AG09309 (cell line): ENCODE results near the gene PRPH2.

Experiments used
- DNase-seq: peaks from one replicate; pipeline ENCODE4 v3.0.0-alpha.2; 2010; ENCODE audit warnings: low read depth
- H3K4me3 ChIP-seq: 2 replicates; pipeline ENCODE4 v1.5.1; 2011; ENCODE audit warnings: mild to moderate bottlenecking, low read depth, low read length, moderate library complexity; ENCODE audit not compliant: control insufficient read depth
- TF ChIP-seq, protein P1 (sequence below): IDR thresholded peaks from 2 replicates; pipeline ENCODE4 v1.5.1; 2011; ENCODE audit warnings: mild to moderate bottlenecking, low read depth, low read length, inconsistent platforms; ENCODE audit not compliant: insufficient read depth, control insufficient read depth; ENCODE audit errors: missing control alignments

PRPH2 gene

GRCh38 chr6:42693725-42694323 lies 28.6 kb downstream of the PRPH2 start:
- TF ChIP-seq, protein P1, sequence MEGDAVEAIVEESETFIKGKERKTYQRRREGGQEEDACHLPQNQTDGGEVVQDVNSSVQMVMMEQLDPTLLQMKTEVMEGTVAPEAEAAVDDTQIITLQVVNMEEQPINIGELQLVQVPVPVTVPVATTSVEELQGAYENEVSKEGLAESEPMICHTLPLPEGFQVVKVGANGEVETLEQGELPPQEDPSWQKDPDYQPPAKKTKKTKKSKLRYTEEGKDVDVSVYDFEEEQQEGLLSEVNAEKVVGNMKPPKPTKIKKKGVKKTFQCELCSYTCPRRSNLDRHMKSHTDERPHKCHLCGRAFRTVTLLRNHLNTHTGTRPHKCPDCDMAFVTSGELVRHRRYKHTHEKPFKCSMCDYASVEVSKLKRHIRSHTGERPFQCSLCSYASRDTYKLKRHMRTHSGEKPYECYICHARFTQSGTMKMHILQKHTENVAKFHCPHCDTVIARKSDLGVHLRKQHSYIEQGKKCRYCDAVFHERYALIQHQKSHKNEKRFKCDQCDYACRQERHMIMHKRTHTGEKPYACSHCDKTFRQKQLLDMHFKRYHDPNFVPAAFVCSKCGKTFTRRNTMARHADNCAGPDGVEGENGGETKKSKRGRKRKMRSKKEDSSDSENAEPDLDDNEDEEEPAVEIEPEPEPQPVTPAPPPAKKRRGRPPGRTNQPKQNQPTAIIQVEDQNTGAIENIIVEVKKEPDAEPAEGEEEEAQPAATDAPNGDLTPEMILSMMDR: no peak
- DNase-seq: no peak
- no peak overlapping the region for H3K4me3 ChIP-seq

GRCh38 chr6:42692137-42692911 lies 30.1 kb downstream of the PRPH2 start:
- TF ChIP-seq, protein P1: no peak
- H3K4me3 ChIP-seq: no peak overlapping the region
- no peak for DNase-seq

GRCh38 chr6:42690872-42691271 lies 31.5 kb downstream of the PRPH2 start:
- no peak overlapping the region for H3K4me3 ChIP-seq
- no peak for DNase-seq
- TF ChIP-seq, protein P1: no peak

GRCh38 chr6:42690151-42690702 lies 32.2 kb downstream of the PRPH2 start:
- TF ChIP-seq, protein P1: no peak
- DNase-seq: no peak
- H3K4me3 ChIP-seq: no peak overlapping the region

DNA sequence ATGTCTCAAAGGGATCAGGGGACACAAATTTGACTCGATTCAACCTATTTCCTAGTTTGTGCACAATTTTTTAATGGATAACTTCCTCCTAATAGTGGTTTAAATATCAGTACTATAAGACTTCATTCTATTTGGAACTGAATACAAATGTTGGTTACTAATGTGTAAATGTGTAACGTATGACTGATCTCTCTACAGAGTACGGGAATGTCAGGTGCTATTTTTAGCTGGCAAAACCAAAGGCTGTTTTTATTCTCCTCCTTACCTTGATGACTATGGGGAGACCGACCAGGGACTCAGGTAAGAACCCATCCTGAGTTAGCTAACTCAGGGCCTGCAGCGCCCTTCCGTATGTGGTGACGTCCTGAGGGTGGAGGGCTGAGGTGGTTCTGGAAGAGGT lies 33.0 kb downstream of the PRPH2 start:
- TF ChIP-seq, protein P1: no peak
- no peak for DNase-seq
- no peak overlapping the region for H3K4me3 ChIP-seq

GRCh38 chr6:42688281-42688680 lies 34.1 kb downstream of the PRPH2 start:
- no peak for DNase-seq
- TF ChIP-seq, protein P1: no peak
- H3K4me3 ChIP-seq: no peak overlapping the region
